A673 (cell line): ENCODE results near the gene KCP. TPM values are rescaled to one million over a fixed set of nuclear protein-coding genes. Genes with fewer than 3 reads are reported as not detected.

Experiments used
- BruUV-seq: library from RNA; stranded (reverse); fragments of 400-500 nt; replicated peaks from 2 replicates; lab custom pipeline; 2021; lab: Mats Ljungman, UMichigan
- CTCF ChIA-PET: fragments of 300-600 bp; sonication (Branson Sonifier 250); formaldehyde crosslinking; loops from one replicate; lab custom pipeline; 2022; ENCODE audit warnings: antibody characterized with exemption; lab: Charles Lee
- POLR2A ChIA-PET: fragments of 300-600 bp; sonication (Branson Sonifier 250); formaldehyde crosslinking; loops from one replicate; lab custom pipeline; 2022; ENCODE audit warnings: antibody characterized with exemption; ENCODE audit not compliant: low non-redundant PET; lab: Charles Lee
- DNase-seq: peaks from one replicate; pipeline ENCODE4 v3.0.0-alpha.2; 2015; ENCODE audit warnings: low spot score
- H3K27ac ChIP-seq: fragments of 200-600 bp; sonication (generic); 2 replicates; pipeline ENCODE4 v1.5.1; 2016; ENCODE audit warnings: mixed run types, low read depth, mild to moderate bottlenecking, mixed read lengths, antibody characterized with exemption, low read length; ENCODE audit not compliant: poor library complexity, severe bottlenecking
- H3K27me3 ChIP-seq: fragments of 200-600 bp; sonication (generic); replicated peaks from 2 replicates; pipeline ENCODE4 v1.6.1; 2017; ENCODE audit warnings: mixed run types, low read depth, mild to moderate bottlenecking, mixed read lengths, antibody characterized with exemption, low read length; ENCODE audit not compliant: insufficient read depth, poor library complexity
- H3K36me3 ChIP-seq: fragments of 200-600 bp; sonication (generic); 2 replicates; pipeline ENCODE4 v1.6.1; 2016; ENCODE audit warnings: mixed run types, mild to moderate bottlenecking, mixed read lengths, antibody characterized with exemption, low read length; ENCODE audit not compliant: insufficient read depth, poor library complexity, severe bottlenecking
- H3K4me1 ChIP-seq: fragments of 200-600 bp; sonication (generic); 2 replicates; pipeline ENCODE4 v1.6.1; 2017; ENCODE audit warnings: mixed run types, mild to moderate bottlenecking, mixed read lengths, antibody characterized with exemption, low read length; ENCODE audit not compliant: insufficient read depth, poor library complexity, severe bottlenecking
- H3K4me3 ChIP-seq: fragments of 200-600 bp; sonication (generic); 2 replicates; pipeline ENCODE4 v1.5.1; 2016; ENCODE audit warnings: low read depth, mixed run types, mild to moderate bottlenecking, mixed read lengths, low read length; ENCODE audit not compliant: poor library complexity, severe bottlenecking
- H3K9me3 ChIP-seq: fragments of 200-600 bp; sonication (generic); 2 replicates; pipeline ENCODE4 v1.6.1; 2016; ENCODE audit warnings: mixed run types, low read depth, mild to moderate bottlenecking, mixed read lengths, antibody characterized with exemption, low read length; ENCODE audit not compliant: poor library complexity, severe bottlenecking
- EZH2 ChIP-seq: fragments of 200-600 bp; sonication (generic); IDR thresholded peaks from 2 replicates; pipeline ENCODE4 v1.6.1; 2017; ENCODE audit warnings: borderline replicate concordance, low read depth, mild to moderate bottlenecking, mixed read lengths, antibody characterized with exemption, low read length; ENCODE audit not compliant: poor library complexity, severe bottlenecking
- intact Hi-C: fragments of 100-400 bp; cut with micrococcal nuclease; formaldehyde crosslinking; loops from one replicate; pipeline ENCODE4 v1.10.0; 2022; ENCODE audit not compliant: unreplicated experiment
- total RNA-seq: library from RNA; stranded (reverse); gene quantifications from 2 replicates; pipeline ENCODE4 v1.2.3, GENCODE V29; 2021
- TF ChIP-seq, protein P1 (sequence below): fragments of 300-800, 200-600 bp; sonication (generic); conservative IDR thresholded peaks from 2 replicates; pipeline ENCODE4 v1.5.1; 2017; ENCODE audit warnings: low read depth, mild to moderate bottlenecking, antibody characterized with exemption, low read length, moderate library complexity, mixed read lengths

The KCP gene
- total RNA-seq, 1 experiment from 2014 or later, result not detected

DNA sequence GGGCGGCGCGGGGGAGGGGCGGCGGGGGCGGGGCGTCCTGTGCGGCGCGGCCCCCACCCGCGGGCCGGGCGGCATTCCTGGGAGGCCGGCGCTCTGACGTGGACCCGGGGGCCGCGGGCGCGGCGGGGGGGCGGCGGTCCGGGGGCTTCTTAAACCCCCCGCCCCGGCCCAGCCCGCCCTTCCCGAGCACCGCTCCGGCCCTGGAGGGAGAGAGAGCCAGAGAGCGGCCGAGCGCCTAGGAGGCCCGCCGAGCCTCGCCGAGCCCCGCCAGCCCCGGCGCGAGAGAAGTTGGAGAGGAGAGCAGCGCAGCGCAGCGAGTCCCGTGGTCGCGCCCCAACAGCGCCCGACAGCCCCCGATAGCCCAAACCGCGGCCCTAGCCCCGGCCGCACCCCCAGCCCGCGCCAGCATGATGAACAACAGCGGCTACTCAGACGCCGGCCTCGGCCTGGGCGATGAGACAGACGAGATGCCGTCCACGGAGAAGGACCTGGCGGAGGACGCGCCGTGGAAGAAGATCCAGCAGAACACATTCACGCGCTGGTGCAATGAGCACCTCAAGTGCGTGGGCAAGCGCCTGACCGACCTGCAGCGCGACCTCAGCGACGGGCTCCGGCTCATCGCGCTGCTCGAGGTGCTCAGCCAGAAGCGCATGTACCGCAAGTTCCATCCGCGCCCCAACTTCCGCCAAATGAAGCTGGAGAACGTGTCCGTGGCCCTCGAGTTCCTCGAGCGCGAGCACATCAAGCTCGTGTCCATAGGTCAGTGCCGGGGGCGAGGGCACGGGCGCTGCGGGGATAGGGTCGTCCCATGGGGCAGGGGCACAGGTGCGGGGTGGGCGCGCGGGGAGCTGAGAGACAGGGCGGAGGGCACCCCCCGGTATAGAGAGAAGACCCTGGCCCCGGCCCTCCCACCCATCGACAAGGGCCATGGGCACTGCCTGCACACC, 80.0 kb downstream of the KCP start, which contains the start of gene FLNC:
Gene FLNC, plus strand, starts transcription at position 176 of the 947 bp plus-strand sequence. Its CDS starts 232 bp downstream, at position 408.
- no peaks in the 10 kb centered on the region for H3K27me3 ChIP-seq
- peak within 1 kb of the TSS; percentile 48 for H3K4me3 ChIP-seq
- H3K36me3 ChIP-seq, result no peaks in the 10 kb centered on the region
- H3K4me1 ChIP-seq, result peaks cover 33% of the 10 kb centered on the region
- CTCF ChIA-PET, result no interaction called here
- H3K27ac ChIP-seq, result no peak within 1 kb of the TSS
- TF ChIP-seq, protein P1, sequence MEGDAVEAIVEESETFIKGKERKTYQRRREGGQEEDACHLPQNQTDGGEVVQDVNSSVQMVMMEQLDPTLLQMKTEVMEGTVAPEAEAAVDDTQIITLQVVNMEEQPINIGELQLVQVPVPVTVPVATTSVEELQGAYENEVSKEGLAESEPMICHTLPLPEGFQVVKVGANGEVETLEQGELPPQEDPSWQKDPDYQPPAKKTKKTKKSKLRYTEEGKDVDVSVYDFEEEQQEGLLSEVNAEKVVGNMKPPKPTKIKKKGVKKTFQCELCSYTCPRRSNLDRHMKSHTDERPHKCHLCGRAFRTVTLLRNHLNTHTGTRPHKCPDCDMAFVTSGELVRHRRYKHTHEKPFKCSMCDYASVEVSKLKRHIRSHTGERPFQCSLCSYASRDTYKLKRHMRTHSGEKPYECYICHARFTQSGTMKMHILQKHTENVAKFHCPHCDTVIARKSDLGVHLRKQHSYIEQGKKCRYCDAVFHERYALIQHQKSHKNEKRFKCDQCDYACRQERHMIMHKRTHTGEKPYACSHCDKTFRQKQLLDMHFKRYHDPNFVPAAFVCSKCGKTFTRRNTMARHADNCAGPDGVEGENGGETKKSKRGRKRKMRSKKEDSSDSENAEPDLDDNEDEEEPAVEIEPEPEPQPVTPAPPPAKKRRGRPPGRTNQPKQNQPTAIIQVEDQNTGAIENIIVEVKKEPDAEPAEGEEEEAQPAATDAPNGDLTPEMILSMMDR, result no peak
- TF ChIP-seq EZH2, result no peak
- POLR2A ChIA-PET, result no interaction called here
- peak; percentile 44 for DNase-seq
- no peaks in the 10 kb centered on the region for H3K9me3 ChIP-seq
- BruUV-seq, result no TSS peak
- intact Hi-C loops, result no loop called here

DNA sequence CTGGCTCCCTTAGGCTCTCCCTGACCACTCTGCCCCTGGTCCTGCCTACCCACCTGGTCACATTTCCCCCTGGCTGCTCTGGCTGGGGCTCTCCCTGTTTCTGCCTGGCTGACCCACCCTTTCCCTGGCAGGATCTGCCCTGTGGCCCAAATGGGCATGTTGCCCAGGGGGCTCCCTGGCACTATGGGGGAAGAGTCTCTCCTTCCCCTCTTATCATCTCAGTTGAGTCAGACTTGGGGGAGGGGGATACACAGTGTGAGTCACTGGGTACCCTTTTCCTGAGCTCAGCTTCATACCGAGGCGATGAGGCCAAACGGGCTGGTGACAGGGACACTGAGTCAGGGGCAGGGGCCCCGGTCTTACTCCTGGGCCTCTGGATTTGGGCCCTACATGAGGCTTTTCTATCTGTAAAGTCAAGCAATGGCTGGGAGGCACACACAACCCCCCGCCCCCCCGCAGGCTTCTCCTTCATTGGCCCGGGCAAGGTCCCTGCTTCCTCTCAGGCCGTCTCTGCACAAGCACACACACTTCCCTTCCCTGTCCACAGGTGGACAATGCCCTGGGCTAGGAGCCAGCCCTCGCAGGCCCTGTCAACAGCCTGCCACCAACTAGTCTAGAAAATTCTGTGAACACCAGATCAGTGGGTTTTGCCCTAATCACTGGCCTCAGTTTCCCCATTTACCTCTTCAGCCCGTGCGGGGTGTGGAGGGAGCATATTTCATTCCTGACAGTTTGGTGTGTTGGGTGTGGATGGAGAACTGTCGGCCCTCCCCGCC, 80.9 kb downstream of the KCP start:
- intact Hi-C loops, result no loop called here
- ChIA-PET CTCF (no interaction called here), POLR2A (no interaction called here)
- peaks cover 33% of the 10 kb centered on the region for H3K4me1 ChIP-seq
- no peaks in the 10 kb centered on the region for H3K36me3 ChIP-seq
- no peaks in the 10 kb centered on the region for H3K9me3 ChIP-seq
- BruUV-seq, result no TSS peak
- no peaks in the 10 kb centered on the region for H3K27me3 ChIP-seq
- no peak overlapping the region for H3K27ac ChIP-seq
- TF ChIP-seq, protein P1, result no peak
- no peak for TF ChIP-seq EZH2
- peak overlapping the region; percentile 48 for H3K4me3 ChIP-seq
- DNase-seq, result no peak

DNA sequence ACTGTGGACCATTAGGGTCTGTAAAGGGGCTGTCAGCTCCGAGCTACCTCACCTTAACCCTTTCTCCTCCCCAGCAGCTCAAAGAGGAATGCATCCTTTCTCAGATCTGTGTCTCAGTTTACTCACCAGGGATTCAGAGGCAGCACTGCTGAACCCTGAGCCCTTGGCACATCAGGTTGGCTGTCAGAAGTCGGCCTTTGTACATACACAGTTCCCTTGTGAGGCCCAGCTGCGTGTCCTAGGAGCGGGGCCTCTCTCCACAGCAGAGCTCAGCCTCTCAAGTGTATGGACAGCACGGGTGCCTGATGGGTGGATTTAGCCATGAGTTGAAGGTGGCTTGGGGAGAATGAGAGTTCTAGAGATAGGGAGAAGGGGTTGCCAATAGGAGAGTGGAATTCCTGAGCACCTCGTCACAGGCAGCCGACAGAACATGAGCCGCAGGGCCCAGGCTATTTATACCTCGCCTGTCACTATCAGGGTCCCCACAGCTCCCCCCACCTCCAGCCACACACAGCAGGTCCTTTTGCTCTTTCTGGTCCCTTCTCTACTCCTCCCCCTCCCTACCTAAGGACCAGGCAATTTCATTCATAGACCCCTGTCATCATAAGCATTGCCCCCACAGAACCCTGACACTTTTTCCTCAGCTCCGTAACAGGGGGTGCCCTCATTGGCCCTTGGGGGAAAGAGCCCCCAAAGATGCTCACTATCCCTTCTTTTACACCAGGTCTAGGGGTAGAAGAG, 82.4 kb downstream of the KCP start:
- Histone ChIP-seq H3K4me3 (no peak overlapping the region), H3K4me1 (peaks cover 26% of the 10 kb centered on the region), H3K9me3 (no peaks in the 10 kb centered on the region), H3K36me3 (no peaks in the 10 kb centered on the region), H3K27me3 (no peaks in the 10 kb centered on the region), H3K27ac (no peak overlapping the region)
- ChIA-PET CTCF (no interaction called here), POLR2A (no interaction called here)
- no peak for DNase-seq
- TF ChIP-seq EZH2, result no peak
- TF ChIP-seq, protein P1, result no peak
- no TSS peak for BruUV-seq
- intact Hi-C loops, result no loop called here
